Measurements from ENCODE around the gene HOPX.
"Not testable (repeated sequence)": the region's sequence is repeated elsewhere in the genome, so short reads cannot be mapped to it uniquely, and the experiment has no call there.

Gene HOPX

DNA sequence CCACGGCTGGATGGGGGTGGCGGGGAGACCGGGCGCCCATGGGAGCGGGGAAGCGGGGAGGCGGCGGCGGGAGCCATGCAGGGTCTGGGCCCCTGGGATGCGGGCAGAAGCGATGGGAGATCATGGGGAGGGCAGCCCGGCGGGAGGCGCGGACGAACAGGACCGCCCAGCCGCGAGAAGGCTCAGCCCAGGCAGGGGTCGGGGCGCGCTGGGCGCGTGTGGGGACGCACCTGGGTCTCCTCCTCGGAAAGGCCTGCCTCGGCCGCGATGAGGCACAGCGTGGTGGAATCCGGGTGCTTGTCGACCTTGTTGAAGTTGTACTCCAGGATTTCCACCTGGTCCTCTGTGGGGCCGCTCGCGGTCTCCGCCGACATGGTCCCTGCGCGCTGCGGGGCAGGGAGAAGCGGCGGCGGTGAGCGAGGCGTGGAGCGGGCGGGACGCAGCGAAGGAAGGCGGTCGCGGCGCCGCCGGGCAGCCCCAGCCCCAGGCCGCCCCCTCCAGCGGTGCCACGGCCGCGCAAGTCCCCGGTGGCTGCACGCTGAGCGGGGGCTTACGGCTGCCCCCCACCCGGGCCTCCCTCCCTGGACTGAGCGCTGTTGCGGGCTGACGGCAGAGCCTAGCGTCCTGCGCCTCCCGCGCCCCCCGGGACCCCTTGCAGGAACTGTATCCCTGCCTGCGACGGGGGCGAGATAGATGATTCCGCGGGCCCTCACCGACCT is 25.3 kb downstream of the HOPX start:
- no peak for DNase-seq (ENCODE audit: low read depth in 3 of 3, low spot score in 1 of 3)

DNA sequence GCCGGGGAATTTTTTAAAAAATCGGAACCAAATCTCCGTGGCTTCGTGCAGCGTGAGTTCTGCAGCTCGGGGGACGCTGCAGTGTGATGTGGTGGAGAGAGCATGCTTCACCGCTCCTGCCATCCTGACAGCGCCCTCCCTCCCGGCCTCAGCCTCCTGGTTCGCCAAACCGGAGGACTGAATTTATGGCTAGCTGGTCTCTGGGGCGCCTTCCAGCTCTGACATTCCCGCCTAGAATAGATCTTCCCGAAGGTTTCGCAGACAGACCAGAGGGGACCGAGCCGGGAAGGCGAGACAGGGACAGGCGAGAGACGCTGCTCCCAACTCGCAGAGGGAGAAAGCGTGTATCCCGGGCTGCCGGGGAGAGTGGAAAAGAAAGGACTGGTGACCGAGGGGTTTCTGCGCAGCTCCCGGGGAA is 25.9 kb downstream of the HOPX start:
- no peak for DNase-seq (ENCODE audit: low read depth in 3 of 3, low spot score in 1 of 3)

DNA sequence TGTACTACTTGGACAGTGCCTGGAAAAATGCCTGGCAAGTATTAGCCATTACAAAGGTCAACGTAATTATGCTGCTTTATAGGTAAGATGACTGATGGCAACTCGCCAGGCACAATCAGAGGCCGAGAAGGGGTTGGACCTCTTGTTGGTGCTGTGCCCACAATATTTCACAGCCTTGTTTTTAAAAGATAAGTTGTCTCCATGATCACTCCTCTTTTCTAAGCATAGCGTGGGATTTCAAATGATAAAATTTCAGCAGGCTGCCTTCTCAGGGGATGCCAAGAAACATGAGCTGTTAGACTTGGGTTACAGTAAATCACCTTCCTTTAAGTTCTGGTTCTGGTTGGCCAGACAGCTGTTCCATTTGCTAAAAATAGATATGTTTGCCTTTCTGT is 26.9 kb downstream of the HOPX start:
- no peak for DNase-seq (ENCODE audit: low read depth in 3 of 3, low spot score in 1 of 3)

DNA sequence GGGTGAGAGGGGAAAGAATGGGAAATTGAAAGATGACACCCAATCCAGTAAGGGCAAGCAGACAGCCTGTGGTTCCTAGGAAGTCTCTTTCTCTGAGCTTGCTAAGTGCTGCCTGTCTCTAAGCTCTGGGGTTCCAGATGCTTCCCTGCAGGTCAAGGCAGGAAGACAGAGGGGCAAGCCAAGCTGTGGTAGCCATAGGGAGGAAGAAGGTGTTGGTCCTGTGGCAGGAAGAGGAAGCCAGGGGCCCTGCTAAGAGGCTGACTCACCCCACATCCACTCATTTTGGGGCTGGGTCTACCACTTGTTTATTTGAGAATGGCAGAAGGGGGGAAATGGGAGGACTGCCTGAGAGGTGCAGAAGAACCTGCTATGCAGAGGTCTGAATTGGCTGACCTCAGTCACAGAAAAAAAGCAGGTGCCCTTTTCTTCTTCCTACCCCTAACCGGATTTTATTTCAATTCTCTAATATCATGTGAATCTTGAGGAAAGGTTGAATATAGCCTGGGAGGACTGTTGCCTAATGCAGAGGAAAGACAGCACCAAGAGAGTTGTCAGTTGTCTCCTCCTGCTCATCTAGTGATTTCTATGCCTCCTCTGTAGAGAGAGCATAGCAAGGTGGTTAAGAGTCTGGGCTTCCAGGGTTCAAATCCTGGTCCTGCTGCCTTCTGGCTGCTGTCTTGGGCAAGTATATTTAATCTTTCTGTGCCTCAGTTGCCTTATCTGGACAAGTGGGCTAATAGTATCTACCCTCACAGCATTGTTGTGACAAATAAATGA is 27.4 kb downstream of the HOPX start:
- no peak for DNase-seq (ENCODE audit: low read depth in 3 of 3, low spot score in 1 of 3)

DNA sequence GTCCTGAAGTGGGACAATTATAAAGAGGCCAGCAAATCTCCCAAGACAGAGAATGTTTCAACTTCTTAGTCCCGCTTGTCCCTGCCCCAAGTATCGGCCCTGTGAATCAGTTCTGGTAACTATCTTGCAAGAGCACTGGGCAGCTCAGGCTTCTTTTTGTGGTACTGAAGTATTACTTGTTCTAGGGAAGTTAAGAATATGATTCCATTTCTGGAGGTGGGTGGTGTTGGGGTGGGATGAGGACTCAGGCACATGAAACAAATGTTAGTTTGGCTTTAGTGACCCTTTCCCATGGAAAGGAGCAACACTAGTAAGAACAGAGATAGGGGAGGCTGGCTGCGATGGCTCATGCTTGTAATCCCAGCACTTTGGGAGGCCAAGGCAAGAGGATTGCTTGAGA is 28.9 kb downstream of the HOPX start:
- no peak for DNase-seq (ENCODE audit: low read depth in 3 of 3, low spot score in 1 of 3)

DNA sequence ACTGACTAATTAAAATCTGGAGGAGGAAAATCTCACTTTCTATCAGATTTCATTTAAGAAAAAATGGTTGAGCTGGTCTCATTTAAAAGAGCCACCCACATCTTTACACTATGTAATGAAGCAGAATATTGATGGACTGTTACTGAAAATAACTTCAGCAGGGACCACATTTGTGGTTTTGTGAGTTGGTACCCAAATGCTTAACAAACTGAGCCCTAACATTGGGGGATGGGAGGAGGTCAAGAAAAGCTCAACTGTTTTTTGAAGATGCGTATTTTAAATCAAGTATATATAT is 30.1 kb downstream of the HOPX start:
- DNase-seq (ENCODE audit: low read depth in 3 of 3, low spot score in 1 of 3): no peak

DNA sequence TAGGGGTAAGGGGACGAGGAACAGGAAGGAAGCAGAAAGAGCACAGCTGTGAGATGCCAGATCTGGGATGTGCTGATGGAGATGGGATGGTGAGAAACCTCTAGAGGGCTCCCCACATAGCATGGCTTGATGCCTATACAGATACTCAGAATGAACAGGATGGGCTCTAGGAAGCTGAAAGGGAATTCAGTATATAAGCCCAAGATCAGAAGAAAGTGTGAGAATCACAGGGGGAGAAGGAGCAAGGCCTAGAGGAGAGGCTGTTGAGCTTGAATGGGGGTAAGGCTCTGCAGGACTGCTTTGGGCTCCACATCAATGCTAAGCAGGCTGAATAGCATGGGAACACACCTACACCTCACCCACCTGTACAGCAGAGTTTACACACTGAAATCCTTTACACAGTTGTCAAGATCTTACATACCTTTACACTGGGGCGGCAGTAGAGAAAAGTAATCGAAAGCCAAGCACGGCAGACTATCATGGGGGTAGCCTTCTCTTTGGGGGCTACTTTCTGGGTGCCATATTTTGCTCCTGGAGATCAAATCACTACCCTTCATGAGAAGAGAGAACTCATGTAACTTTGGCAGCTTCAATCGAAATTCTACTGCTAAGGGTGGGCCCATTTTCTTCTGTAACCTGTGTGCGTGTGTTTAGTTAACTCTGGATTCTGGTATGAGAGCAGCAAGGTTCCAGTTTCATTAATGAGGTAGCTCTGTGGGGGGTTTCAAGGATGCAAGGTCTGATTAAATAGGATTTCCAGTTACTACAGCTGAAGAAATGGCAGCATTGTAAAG is 30.6 kb downstream of the HOPX start:
- DNase-seq (ENCODE audit: low read depth in 3 of 3, low spot score in 1 of 3): no peak

DNA sequence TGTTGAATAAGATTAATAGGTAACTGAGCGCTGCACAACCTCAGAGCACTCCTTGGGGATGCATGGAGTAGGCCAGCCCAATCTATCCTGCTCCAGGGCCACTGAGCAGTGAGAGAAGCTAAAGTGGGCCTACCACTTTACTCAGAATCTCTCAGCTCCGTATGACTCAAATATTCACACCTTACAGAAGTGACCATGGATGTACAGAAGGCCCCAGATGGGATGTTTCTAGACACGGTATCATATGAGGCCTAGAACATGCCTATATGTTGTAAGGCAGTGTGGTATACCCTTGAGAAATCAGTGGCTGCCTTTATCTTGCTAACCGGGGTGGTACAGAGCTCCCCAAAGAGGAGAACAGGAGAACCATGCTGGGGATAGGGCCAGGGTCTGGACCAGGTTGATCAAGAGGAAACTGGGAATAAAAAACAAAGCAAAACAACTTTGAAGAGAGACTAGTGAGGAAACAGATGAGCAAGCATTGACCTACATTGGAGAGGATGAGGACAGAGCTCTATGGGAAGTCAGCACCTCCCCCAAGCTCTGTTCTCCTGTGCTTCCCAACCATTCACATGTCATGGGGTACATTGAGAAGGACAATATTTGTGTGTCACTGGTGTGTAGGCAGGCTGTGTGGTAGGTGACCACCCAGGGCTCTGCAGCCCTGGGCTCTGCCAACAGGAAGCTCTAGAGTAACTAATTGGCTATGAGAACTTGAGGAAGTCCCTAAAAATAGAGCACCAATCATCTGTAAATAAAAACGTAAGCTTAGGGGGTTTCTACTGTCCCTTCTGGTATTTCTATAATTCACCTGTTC is 31.4 kb downstream of the HOPX start:
- no peak for DNase-seq (ENCODE audit: low read depth in 3 of 3, low spot score in 1 of 3)

DNA sequence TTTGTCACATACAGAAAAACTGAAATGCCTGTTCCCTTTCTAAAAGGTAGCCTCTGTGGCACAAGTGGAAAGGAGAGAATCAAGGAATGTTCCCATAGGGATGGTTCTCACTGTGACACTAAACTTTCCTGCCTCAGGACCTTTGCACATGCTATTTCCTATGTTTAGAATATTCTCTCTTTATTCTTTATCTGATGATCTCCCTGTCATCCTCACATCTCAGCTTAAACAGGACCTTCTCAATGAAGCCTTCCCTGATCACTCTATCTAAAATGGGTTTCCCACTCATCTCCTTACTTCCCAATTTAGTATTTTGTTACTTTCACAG is 32.3 kb downstream of the HOPX start:
- DNase-seq (ENCODE audit: low read depth in 3 of 3, low spot score in 1 of 3): no peak

DNA sequence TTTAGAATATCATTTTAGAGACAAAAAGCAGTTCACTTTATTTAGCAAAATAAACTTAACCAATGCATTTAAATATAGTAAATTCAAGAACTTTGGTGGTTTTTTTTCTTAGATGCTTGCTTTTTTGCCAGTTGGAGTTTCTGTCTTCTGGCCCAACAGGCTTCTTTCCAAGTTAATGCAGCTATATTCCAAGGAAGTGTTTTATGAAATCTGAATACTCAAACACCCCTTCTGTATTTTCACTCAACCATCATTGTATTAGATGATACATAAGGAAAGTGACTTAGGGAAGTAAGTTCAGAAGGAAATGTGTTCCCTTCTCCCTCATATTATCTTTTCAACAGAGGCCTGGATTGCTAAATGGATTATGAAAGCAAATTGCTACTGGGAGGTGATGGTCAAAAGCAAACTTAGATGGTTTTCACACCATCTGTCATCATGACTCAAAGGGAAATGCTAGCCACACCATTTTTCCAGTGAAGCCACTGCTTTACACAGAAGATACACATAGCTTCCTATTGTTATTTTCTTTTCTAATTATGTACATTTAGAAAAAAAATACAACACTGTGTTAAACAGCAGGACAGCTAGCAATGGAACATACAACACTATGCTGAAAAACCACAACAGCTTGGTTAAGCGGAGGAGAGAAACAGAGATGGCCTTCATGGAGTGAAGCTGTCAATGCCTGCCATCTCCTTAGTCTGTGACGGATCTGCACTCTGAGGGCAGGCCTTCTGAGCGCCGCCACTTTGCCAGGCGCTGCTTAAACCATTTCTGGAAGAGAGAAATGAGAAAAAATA is 32.9 kb downstream of the HOPX start:
- no peak for DNase-seq (ENCODE audit: low read depth in 3 of 3, low spot score in 1 of 3)

DNA sequence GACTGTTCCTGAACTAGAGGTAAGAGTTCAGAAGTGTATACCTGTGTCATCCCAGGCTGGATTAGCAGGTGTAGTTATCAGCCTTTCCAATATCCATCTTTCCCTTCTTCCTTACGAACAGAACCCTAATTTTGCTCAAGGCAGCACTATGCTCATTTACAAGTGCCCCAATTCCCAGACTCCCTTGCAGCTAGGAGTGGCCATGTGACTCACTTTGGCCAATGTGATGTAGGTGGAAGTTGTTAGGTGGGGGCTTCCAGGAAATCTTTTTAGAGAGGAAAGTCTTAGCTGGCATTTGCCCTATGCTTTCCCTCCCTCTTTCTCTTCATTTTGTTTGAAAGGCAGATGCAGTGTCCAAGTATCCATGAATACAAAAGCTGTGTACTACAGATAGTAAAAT is 34.8 kb downstream of the HOPX start:
- DNase-seq (ENCODE audit: low read depth in 3 of 3, low spot score in 1 of 3): no peak

DNA sequence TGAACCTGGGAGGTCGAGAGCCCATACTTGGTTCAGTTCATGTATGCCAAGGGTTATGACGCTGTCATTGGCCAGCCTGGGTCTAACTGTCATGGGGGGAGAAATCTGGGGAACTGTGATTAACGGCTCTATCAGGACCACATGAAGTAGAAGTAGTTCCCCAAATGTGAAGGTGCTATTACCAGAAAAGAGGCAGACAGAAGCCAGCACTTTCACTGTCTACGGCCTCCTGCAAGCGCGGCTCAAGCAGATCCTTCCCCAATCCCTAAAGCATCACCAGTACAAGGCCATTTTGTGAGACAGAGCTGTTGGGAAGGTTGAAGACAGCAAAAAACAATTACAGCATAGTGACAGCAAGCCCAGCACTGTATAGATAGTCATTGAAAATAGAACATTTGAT is 37.5 kb downstream of the HOPX start:
- no peak for DNase-seq (ENCODE audit: low read depth in 3 of 3, low spot score in 1 of 3)

DNA sequence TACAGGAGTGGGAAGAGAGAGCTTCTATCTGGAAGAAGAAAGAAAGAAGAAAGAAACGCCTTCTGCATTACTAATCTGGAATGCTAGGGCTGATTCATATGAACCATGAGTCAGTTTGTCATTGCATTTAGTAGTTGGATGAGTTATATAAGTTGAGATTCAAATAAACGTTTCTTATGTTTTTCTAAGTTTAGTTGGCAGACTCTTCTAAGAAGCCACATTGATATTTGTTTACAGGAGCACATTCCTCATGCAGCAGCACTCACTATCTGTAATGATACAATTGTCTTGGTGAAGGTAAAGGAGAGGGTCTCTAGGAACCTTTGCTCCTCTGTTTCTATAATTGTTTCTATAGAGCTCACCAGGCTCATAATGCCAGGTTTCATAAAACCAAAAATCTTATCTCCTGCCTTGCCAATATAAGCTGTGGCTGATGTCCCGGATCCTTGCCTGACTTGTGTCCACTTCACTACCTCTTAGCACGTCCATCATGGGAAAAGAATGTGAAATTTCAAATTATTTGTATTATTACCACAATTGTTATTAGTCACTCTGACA is 39.5 kb downstream of the HOPX start:
- DNase-seq (ENCODE audit: low read depth in 3 of 3, low spot score in 1 of 3): no peak

DNA sequence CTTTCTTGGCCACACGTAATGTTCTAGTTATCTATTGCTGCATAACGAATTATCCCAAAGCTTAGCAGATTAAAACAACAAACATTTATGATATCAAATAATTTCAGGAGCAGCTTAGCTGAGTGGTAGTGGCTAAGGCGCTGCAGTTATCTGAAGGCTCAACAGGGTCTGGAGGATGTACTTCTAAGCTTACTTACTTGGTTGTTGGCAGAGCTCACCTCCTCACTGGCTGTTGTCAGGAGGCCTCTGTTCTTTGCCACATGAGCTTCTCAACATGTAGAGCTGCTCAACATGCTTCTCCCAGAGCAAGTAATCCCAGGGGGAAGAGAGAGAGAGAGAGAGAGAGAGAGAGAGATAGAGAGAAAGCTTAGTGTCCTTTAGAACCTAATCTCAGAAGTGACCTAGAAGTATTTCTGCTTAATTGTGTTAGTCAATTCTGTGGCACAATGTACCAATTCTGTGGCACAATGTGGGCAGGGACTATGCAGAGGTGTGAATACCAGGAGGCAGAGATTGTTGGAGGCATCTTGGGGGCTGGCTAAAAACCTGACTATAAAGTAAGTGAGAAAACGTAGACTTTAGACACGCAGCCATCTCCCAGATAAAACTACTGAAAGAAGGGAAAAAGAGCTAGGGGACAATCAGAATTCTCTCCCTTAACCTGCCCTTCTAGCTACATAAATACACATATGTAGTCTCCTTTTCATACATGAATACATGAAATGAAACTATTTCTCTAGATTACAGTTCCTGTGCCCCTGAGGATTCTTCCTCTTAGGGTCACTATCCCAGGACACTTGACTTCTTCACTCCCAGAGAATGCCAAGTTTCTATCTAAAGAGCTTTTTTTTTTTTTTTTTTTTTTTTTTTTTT is 40.2 kb downstream of the HOPX start:
- DNase-seq (ENCODE audit: low read depth in 3 of 3, low spot score in 1 of 3): no peak

DNA sequence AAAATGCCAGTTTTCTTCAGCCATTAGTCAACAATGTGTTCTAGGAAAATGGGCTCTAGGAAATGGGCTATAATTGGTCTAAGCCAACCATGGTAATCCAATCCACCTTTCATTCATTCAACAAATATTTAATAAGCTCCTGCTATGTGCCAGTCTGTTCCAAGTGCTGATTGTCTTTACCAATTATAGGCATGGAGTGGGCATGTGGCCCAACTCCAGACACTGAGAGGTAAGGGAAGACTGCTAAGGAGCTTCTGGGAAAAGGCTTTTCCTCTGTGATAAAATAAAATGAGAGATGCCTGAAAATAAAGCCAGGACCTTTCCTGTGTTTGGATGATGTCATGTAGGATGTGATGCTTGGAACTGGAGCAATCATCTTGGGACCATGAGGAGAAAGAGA is 43.3 kb downstream of the HOPX start:
- no peak for DNase-seq (ENCODE audit: low read depth in 3 of 3, low spot score in 1 of 3)

DNA sequence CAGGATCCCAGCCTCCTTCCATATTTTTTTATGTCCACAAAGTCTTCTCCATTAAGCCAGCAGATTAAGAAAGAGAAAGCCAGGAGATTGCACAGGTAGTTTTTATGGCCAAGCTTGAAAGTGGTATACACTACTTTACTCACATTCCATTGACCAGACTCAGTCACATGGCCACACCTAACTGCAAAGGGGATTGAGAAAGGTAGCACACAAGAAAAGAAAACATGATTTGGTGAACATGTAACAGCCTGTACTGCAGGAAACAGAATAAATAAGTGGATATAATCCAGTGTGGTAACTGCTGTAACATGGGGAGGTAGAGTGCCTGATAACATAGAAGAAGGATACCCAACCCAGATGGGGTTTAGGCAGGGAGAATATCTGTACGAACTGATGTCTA is 43.9 kb downstream of the HOPX start:
- no peak for DNase-seq (ENCODE audit: low read depth in 3 of 3, low spot score in 1 of 3)

DNA sequence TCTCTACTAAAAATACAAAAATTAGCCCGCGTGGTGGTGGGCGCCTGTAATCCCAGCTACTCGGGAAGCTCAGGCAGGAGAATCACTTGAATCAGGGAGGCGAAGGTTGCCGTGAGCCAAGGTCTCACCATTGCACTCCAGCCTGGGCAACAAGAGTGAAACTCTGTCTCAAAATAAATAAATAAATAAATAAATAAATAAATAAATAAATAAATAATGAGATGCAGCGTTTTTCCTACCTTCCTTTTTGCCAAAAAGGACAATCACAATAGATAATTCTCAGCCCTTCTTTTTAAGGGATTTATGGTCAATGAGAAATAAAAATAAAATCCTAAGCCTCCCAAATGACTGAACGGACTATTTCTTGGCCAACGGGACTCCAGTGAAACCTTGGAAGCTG is 46.1 kb downstream of the HOPX start:
- not testable (repeated sequence) for DNase-seq (ENCODE audit: low read depth in 3 of 3, low spot score in 1 of 3)

DNA sequence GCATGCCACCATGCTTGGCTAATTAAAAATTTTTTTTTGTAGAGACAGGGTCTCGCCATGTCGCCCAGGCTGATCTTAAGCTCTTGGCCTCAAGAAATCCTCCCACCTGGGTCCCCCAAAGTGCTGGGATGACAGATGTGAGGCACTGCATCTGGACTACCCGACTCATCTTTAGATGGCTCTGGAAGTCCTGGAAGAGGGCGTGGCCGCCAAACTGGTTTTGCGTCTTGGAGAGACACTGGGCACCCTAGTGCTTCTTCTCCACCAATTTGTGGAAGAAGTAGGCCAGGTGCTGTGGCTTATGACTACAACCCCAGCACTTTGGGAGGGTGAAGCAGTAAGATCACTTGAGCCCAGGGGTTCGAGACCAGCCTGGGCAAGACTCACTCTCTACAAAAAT is 47.6 kb downstream of the HOPX start:
- no peak for DNase-seq (ENCODE audit: low read depth in 3 of 3, low spot score in 1 of 3)

DNA sequence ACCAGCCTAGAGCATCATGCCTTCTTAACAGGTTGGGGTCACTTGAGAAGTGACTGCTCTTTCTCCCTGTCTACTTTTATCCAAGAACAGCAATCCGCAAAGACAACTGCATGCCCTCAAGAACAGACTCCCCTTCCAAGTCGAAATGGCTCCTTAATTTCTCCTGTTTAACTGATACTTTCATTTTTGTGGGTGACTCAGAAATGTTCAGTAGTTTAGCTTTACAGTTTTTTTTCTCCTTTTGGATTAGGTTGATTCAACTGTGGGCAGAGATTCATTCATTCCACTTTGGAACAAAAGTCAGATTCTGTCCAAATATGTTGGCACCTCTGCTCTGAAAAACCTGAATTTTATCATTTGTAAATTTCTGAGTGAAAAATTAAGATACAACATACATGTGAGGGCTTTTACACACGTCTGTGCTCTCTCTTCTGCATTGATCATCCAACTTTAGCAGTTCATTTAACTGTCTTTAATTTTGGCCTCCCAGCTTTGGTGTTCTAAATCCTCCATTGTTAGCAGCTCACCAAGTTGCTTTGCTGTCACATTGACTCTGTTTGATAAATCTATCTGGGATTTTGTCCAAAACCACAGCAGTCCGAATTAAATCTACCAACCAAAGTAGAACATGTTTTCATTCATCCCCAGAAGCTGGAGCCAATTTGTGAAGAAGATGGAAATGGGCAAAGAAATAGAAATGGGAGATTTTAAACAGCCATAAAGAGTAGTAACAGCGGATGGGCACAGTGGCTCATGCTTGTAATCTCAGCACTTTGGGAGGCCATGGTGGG is 50.0 kb downstream of the HOPX start:
- DNase-seq (ENCODE audit: low read depth in 3 of 3, low spot score in 1 of 3): no peak

Measured in stimulated activated CD4-positive, alpha-beta T cell treated with anti-CD3 and anti-CD28 coated beads, TNF-alpha, amount 100 ng/mL, for 1 hour (primary cell).